ENCODE data around the gene SLC9A7.

SLC9A7 gene

GRCh38 chrX:46649421-46650260 lies 109.3 kb downstream of the SLC9A7 start:
- DNase-seq (ENCODE audit: low read depth, low spot score), result peak; percentile 67

- DNase-seq (ENCODE audit: low read depth, low spot score), result peak; percentile 63
These were observed 110.3 kb downstream of the SLC9A7 start for GRCh38 chrX:46648660-46649059.

GRCh38 chrX:46647251-46647650 lies 111.7 kb downstream of the SLC9A7 start:
- DNase-seq (ENCODE audit: low read depth, low spot score), result peak; percentile 92

GRCh38 chrX:46645614-46646013 lies 113.3 kb downstream of the SLC9A7 start:
- no peak for DNase-seq (ENCODE audit: low read depth, low spot score)

GRCh38 chrX:46643636-46644035 lies 115.3 kb downstream of the SLC9A7 start:
- no peak for DNase-seq (ENCODE audit: low read depth, low spot score)

- peak; percentile 72 for DNase-seq (ENCODE audit: low read depth, low spot score)
These were observed 116.8 kb downstream of the SLC9A7 start for GRCh38 chrX:46642145-46642544.

GRCh38 chrX:46637938-46638337 lies 121.0 kb downstream of the SLC9A7 start:
- no peak for DNase-seq (ENCODE audit: low read depth, low spot score)

GRCh38 chrX:46636223-46636622 lies 122.7 kb downstream of the SLC9A7 start:
- no peak for DNase-seq (ENCODE audit: low read depth, low spot score)

- DNase-seq (ENCODE audit: low read depth, low spot score), result no peak
These were observed 123.7 kb downstream of the SLC9A7 start for GRCh38 chrX:46635186-46635585.

GRCh38 chrX:46634577-46634976 lies 124.3 kb downstream of the SLC9A7 start:
- no peak for DNase-seq (ENCODE audit: low read depth, low spot score)

GRCh38 chrX:46630141-46630540 lies 128.8 kb downstream of the SLC9A7 start:
- no peak for DNase-seq (ENCODE audit: low read depth, low spot score)

GRCh38 chrX:46628460-46629371 lies 130.2 kb downstream of the SLC9A7 start:
- DNase-seq (ENCODE audit: low read depth, low spot score), result no peak

GRCh38 chrX:46627711-46628419 lies 131.1 kb downstream of the SLC9A7 start:
- DNase-seq (ENCODE audit: low read depth, low spot score), result no peak

GRCh38 chrX:46627062-46627461 lies 131.9 kb downstream of the SLC9A7 start:
- DNase-seq (ENCODE audit: low read depth, low spot score), result no peak

- DNase-seq (ENCODE audit: low read depth, low spot score), result no peak
These were observed 132.4 kb downstream of the SLC9A7 start for GRCh38 chrX:46626566-46626965.

- DNase-seq (ENCODE audit: low read depth, low spot score), result no peak
These were observed 134.7 kb downstream of the SLC9A7 start for GRCh38 chrX:46624090-46624786.

GRCh38 chrX:46621572-46621971 lies 137.3 kb downstream of the SLC9A7 start:
- DNase-seq (ENCODE audit: low read depth, low spot score), result no peak

- DNase-seq (ENCODE audit: low read depth, low spot score), result no peak
These were observed 138.4 kb downstream of the SLC9A7 start for GRCh38 chrX:46620505-46620904.

- no peak for DNase-seq (ENCODE audit: low read depth, low spot score)
These were observed 140.0 kb downstream of the SLC9A7 start for GRCh38 chrX:46618947-46619346.

GRCh38 chrX:46617906-46618305 lies 141.0 kb downstream of the SLC9A7 start:
- DNase-seq (ENCODE audit: low read depth, low spot score), result no peak

- no peak for DNase-seq (ENCODE audit: low read depth, low spot score)
These were observed 147.1 kb downstream of the SLC9A7 start for GRCh38 chrX:46611658-46612362.

All from ELF-1 (cell line).